GM12892 (cell line): ENCODE measurements around the gene ATP2A3.

Experiments used
- POLR2A ChIP-seq: IDR thresholded peaks from 2 replicates; pipeline ENCODE4 v1.6.1; 2011; ENCODE audit warnings: low read depth, low read length, control low read depth
- POLR2AphosphoS5 ChIP-seq: IDR thresholded peaks from 2 replicates; pipeline ENCODE4 v1.6.1; 2011; ENCODE audit warnings: low read depth, low read length, control low read depth

GRCh38 chr17:4007346-4008081 is 43.3 kb upstream of the ATP2A3 start:
- TF ChIP-seq POLR2A (no peak), POLR2AphosphoS5 (no peak)
